Ectodermal cell (in vitro differentiated cells): ENCODE results near the gene PDE2A.

Experiments used
- H3K27ac ChIP-seq: 2 replicates; pipeline ENCODE4 v1.7.0; 2013; ENCODE audit warnings: mild to moderate bottlenecking, low read depth, low read length; ENCODE audit not compliant: insufficient read depth, poor library complexity, severe bottlenecking
- H3K27me3 ChIP-seq: 2 replicates; pipeline ENCODE4 v1.7.0; 2013; ENCODE audit warnings: mild to moderate bottlenecking, low read length; ENCODE audit not compliant: insufficient read depth, control insufficient read depth, poor library complexity, severe bottlenecking
- H3K36me3 ChIP-seq: one replicate; pipeline ENCODE4 v1.7.0; 2013; ENCODE audit warnings: low read length; ENCODE audit not compliant: control insufficient read depth, insufficient read depth
- H3K4me1 ChIP-seq: one replicate; pipeline ENCODE4 v1.7.0; 2013; ENCODE audit warnings: low read length; ENCODE audit not compliant: control insufficient read depth, insufficient read depth
- H3K4me3 ChIP-seq: 2 replicates; pipeline ENCODE4 v1.7.0; 2013; ENCODE audit warnings: low read depth, low read length, control low read depth; ENCODE audit not compliant: insufficient read depth
- H3K9me3 ChIP-seq: 2 replicates; pipeline ENCODE4 v1.7.0; 2013; ENCODE audit warnings: mild to moderate bottlenecking, low read length, moderate library complexity; ENCODE audit not compliant: control insufficient read depth
- WGBS, 2 experiments: methylation state at CpG; one replicate each; pipeline ENCODE4 v1.1.7; 2013; ENCODE audit warnings: missing lambda C conversion rate in 2 of 2; 5-methylcytosine and 5-hydroxymethylcytosine counted together

Gene PDE2A

GRCh38 chr11:72631806-72632731, 42.2 kb downstream of the PDE2A start:
- Histone ChIP-seq H3K27me3 (no peaks in the 10 kb centered on the region), H3K4me3 (no peak overlapping the region), H3K9me3 (no peaks in the 10 kb centered on the region), H3K4me1 (peaks cover 17% of the 10 kb centered on the region), H3K27ac (no peak overlapping the region), H3K36me3 (no peaks in the 10 kb centered on the region)
- WGBS, 2 experiments, result 82 to 84% methylated on average over 18 of the region's 18 CpGs

GRCh38 chr11:72630104-72630852, 43.9 kb downstream of the PDE2A start:
- Histone ChIP-seq H3K27me3 (no peaks in the 10 kb centered on the region), H3K27ac (no peak overlapping the region), H3K9me3 (no peaks in the 10 kb centered on the region), H3K4me3 (no peak overlapping the region), H3K4me1 (peaks cover 15% of the 10 kb centered on the region), H3K36me3 (no peaks in the 10 kb centered on the region)
- 87 to 88% methylated on average over 16 of the region's 16 CpGs for WGBS, 2 experiments

GRCh38 chr11:72629266-72629665, 45.0 kb downstream of the PDE2A start:
- Histone ChIP-seq H3K4me1 (peaks cover 15% of the 10 kb centered on the region), H3K27ac (no peak overlapping the region), H3K36me3 (no peaks in the 10 kb centered on the region), H3K9me3 (no peaks in the 10 kb centered on the region), H3K27me3 (no peaks in the 10 kb centered on the region), H3K4me3 (no peak overlapping the region)
- 85 to 88% methylated on average over 5 of the region's 5 CpGs for WGBS, 2 experiments

- Histone ChIP-seq H3K36me3 (no peaks in the 10 kb centered on the region), H3K4me3 (no peak overlapping the region), H3K27me3 (no peaks in the 10 kb centered on the region), H3K9me3 (no peaks in the 10 kb centered on the region), H3K4me1 (peaks cover 10% of the 10 kb centered on the region), H3K27ac (no peak overlapping the region)
- 92 to 95% methylated on average over 6 to 7 of the region's 7 CpGs for WGBS, 2 experiments
Measured at GRCh38 chr11:72627594-72628281, 46.5 kb downstream of the PDE2A start.

- Histone ChIP-seq H3K4me3 (no peak overlapping the region), H3K27ac (no peak overlapping the region), H3K36me3 (no peaks in the 10 kb centered on the region), H3K27me3 (no peaks in the 10 kb centered on the region), H3K9me3 (no peaks in the 10 kb centered on the region), H3K4me1 (no peaks in the 10 kb centered on the region)
- WGBS, 2 experiments, result 84 to 86% methylated on average over 11 of the region's 11 CpGs
Measured at GRCh38 chr11:72626414-72626936, 47.7 kb downstream of the PDE2A start.

- WGBS, 2 experiments, result 79 to 82% methylated on average over 20 of the region's 20 CpGs
- H3K27me3 ChIP-seq, result no peaks in the 10 kb centered on the region
- H3K4me1 ChIP-seq, result no peaks in the 10 kb centered on the region
- no peak overlapping the region for H3K4me3 ChIP-seq
- H3K9me3 ChIP-seq, result no peaks in the 10 kb centered on the region
- H3K36me3 ChIP-seq, result no peaks in the 10 kb centered on the region
- H3K27ac ChIP-seq, result no peak overlapping the region
Measured at GRCh38 chr11:72625691-72626413, 48.4 kb downstream of the PDE2A start.

GRCh38 chr11:72624496-72625201, 49.6 kb downstream of the PDE2A start:
- no peaks in the 10 kb centered on the region for H3K4me1 ChIP-seq
- no peaks in the 10 kb centered on the region for H3K36me3 ChIP-seq
- 89 to 92% methylated on average over 12 of the region's 12 CpGs for WGBS, 2 experiments
- H3K4me3 ChIP-seq, result no peak overlapping the region
- H3K27me3 ChIP-seq, result no peaks in the 10 kb centered on the region
- no peak overlapping the region for H3K27ac ChIP-seq
- no peaks in the 10 kb centered on the region for H3K9me3 ChIP-seq

GRCh38 chr11:72623052-72623451, 51.2 kb downstream of the PDE2A start:
- Histone ChIP-seq H3K27me3 (no peaks in the 10 kb centered on the region), H3K4me1 (peaks cover 3% of the 10 kb centered on the region), H3K27ac (no peak overlapping the region), H3K36me3 (no peaks in the 10 kb centered on the region), H3K4me3 (no peak overlapping the region), H3K9me3 (no peaks in the 10 kb centered on the region)
- WGBS, 2 experiments, result 81 to 85% methylated on average over 8 of the region's 8 CpGs

GRCh38 chr11:72621008-72621610, 53.1 kb downstream of the PDE2A start:
- peaks cover 13% of the 10 kb centered on the region for H3K4me1 ChIP-seq
- 88 to 93% methylated on average over 4 of the region's 4 CpGs for WGBS, 2 experiments
- H3K27me3 ChIP-seq, result no peaks in the 10 kb centered on the region
- no peak overlapping the region for H3K4me3 ChIP-seq
- no peak overlapping the region for H3K27ac ChIP-seq
- no peaks in the 10 kb centered on the region for H3K9me3 ChIP-seq
- H3K36me3 ChIP-seq, result no peaks in the 10 kb centered on the region
